HG02571 (cell line): ENCODE results near the gene ARHGAP24.

Source experiments
- ATAC-seq: cut with Tn5 transposase; IDR thresholded peaks from one replicate; pipeline ENCODE4 v1.9.1; 2021; ENCODE audit warnings: mild to moderate bottlenecking, moderate library complexity; ENCODE audit not compliant: unreplicated experiment

ARHGAP24 gene

DNA sequence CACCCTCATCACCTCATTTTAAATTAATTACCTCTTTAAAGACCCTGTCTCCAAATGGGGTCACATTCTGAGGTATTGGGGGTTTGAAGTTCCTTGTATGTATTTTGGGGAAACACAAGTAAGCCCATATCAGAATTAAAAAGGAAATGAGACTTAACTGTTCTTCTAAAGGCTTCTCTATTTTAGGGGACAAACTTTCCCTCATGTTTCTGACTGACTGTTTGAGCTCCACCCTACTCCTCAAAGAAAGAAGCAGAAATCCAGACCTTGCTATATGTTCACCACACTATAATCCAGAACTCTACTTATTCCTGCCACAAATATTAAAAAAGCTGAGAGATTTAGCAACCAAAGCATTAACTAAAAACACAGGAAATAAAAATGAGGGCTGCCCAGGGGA, 258.8 kb downstream of the ARHGAP24 start:
- ATAC-seq, result no peak

DNA sequence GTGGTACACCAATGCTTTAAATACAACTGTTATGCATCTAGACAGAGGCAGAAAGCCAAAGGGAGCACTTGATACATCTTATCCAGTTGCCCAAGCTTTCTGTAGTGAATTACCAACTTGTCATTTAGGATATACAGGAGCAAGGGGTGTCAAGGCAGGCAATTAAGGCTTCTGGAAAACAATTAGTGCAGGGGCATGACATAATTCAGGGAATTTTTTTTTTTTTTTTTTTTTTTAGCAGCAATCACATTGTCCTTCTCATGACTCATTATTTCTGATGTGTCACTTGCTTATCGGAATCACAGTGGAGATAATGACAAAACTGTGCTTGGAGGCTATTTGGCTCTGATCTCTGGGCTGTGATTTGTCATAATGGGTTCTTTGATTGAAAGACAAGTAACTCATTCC, 259.5 kb downstream of the ARHGAP24 start:
- ATAC-seq, result no peak

DNA sequence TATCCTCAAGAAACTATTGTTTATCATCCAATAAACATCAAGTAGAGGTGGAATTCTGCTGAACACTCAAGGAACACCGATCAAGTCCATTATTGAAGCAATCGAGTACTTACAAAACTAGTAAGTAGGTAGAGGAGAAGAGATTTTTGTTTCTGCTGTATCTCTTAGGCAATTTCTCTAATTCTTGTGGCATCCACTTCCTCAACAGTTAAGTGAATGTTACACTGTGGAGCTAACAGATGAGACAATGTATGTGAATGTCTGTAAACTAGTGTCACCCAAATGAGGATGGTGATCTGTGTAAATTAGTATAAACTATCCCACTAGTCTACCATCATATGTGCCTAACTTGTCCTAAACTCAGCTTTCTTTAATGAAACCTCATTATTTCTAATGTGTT, 261.6 kb downstream of the ARHGAP24 start:
- no peak for ATAC-seq

DNA sequence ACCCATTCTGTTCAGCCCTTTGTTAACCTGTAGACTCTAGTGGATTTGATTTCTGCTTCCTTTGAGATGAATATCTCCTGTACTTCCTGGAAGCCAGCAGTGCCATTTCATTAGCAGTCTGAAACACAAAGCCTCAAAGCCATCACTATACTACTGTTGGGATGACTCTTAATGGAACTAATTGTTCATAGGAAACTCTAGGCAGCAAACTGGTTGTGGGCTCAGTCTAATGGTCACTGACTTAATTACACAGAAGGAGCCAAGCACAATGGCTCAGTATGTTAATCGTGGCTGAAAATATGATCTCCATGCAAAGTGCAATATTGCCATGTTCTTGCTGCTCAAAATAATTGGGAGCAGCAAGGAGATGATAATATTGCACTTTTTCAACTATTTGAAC, 262.3 kb downstream of the ARHGAP24 start:
- no peak for ATAC-seq

DNA sequence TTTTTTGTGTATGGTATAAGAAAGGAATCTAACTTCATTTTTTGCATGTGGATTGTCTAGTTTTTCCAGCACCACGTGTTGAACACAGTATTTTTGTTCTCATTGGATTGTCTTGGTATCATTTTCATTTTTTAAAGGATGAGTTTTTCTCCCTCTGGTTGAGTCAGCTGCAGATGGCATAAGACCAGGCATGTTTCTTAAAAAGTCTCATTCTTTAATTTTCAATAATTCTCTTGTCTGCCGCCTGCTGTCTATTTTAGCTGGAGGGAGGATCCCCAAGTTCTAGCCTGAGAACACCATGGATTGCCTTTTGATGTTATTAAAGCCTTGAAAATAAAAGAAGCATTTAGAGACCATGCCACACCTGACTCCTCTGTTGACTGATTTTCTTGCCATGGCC, 263.8 kb downstream of the ARHGAP24 start:
- no peak for ATAC-seq

DNA sequence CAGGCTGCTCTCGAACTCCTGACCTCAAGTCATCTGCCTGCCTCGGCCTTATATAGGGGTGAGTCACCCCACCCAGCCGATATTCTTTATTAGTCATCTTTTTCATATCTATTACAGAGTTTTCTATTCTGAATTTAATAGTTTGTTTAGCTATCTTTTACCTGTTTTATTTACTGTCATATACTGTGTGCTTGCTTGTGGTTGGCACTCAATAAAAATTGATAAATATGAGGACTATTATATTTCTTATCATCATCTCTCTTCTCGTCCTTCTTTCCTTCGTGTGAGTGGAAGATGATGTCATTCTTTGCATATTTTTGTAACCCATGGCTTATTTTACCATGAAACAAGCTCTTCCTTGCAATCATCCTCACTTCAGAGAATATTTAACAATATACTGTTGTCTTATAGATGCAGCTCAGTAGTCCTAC, 265.5 kb downstream of the ARHGAP24 start:
- ATAC-seq, result no peak

DNA sequence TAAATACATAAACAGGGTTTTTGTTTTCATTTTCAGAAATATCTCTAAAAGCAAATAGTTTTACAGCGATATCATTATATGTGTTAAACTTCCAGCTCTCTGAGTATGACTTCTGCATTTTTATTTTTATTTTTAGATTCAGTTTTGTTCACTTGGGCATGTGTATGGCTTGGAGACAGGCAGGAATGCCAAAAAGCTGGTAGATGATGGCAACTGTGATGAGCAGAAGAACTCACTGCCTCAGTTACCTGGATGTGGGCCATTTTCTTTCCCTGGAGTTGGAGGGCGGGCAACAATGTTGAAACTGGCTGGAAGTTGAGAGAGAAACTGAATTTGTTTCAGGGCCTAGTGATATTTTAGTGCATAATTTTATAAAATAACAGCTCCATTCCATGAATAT, 266.4 kb downstream of the ARHGAP24 start:
- no peak for ATAC-seq

DNA sequence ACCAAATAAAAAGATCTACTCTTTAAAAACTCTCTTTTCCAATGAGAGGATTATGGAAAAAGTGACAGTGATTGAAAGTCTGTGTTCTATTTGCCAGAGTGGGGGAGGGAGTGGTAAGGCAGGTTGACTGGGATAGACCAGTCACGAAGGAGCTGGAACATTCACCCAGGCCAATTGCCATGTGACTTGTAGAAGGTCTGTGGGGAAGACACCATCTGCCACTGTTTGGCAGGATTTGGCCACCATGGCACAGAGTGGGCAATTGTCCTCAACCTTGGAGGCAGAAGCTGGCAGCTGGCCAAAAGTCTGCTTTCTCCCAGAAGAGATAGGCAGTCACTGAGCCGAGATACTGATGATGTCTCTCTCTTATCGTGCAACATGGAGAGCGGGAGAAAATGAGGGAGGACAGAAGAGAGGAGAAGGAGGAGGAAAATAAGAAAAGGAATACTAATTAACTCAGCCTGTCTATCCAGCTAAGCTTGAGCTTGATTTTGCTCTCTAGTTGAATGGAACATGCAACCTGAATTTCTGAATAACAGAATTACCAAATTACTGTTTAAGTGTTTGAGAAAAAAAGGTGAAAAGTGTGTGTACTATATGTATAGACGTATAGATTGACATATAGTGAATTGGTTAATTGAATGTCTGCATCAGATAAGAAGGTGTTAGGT, 267.1 kb downstream of the ARHGAP24 start:
- no peak for ATAC-seq

DNA sequence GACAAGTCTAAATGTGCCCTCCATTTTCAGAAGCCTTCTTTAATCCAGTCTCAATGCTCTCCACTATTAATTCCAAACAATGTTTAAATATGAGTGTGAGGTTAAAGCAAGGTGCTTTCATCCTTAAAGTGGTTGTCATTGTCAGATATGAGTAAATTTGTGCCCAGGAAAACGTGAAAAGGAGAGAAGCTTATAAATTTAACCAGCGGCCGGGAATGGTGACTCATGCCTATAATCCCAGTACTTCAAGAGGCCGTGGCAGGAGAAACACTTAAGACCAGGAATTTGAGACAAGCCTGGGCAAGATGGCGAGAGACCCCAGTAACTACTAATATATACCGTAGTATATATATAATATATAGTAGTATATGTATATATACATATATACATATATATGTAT, 270.0 kb downstream of the ARHGAP24 start:
- ATAC-seq, result no peak

DNA sequence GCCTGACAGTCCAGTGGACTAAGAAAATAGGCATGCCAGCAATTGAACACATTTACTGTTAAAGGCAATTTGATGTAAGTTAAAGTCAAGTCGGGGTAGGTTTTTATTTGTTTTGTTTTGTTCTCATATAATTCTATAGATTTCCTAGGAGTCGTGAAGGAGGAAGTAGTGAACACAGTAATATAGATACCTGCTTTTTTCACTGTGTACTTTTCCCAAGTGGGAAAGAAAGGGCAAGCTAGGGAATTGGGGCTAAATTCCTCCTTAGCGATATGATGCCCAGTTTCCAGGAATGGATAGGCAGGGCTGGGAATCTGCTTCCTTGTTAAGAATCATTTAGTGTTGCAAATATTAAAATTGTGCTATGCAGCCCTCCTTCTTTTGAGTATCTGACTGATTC, 271.0 kb downstream of the ARHGAP24 start:
- ATAC-seq, result no peak

DNA sequence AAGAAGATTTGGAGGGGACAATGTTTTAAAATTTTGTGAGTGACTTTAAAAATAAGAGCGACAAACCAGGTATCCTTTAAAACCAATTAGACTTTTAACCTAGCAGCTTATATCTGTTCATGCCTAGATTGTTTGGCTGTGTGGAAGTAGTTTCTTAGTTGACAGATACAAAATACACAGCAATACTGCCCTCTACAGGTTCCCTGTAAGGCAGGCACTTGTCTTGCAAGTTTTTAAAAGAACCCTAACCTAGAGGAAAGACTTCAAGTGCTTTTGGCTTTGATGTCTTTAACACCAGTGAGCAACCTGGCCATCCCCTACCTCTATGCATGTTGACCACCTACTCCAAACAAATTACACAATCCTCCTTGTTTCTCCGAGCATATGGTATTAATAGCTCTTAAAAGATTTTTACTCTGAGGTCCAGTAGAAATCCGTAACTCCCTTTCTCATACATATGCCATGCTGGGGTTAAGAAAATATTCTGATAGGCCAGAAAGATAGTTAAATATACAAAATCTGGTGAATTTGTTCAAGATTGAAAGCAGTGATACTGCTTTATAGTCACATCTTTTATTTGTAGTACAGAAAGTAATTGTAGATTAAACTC, 273.0 kb downstream of the ARHGAP24 start:
- ATAC-seq, result peak; percentile 61

DNA sequence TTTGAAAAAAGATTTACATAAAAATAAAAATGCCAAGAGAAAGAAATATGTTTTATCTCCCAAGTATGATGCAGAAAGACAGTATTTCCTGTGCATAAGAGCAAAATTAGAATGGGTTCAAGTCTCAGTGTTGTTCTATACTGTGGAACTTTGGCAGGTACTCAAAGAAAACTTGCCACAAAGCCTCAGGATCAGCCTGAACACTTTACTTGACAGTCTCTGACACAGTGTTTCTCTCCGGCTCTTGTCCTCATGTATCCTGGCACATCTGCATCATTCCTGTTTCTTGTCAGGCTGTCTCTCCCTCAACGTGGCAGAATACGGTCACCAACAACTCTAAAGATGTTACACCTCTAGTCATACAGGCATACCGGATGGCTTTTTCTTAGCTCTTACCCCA, 273.7 kb downstream of the ARHGAP24 start:
- ATAC-seq, result no peak

DNA sequence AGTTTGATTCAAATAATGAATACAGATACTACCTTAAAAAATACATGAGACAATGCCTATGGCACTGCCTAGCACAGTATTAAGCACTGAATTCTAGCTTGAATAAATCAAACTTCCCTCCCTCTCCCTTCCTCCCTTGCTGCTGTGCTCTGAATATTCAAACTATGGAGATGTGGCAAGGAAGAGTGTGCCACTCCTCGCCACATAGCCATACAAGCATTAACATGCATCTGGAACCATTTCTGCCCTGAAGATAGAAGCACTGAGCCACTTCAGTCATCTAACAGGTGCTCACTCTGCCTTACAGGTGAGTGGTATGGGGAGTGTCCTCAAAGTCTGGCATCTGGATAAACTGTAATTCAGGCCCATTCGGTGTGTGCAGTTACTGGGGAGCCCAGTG, 276.9 kb downstream of the ARHGAP24 start:
- ATAC-seq, result no peak

DNA sequence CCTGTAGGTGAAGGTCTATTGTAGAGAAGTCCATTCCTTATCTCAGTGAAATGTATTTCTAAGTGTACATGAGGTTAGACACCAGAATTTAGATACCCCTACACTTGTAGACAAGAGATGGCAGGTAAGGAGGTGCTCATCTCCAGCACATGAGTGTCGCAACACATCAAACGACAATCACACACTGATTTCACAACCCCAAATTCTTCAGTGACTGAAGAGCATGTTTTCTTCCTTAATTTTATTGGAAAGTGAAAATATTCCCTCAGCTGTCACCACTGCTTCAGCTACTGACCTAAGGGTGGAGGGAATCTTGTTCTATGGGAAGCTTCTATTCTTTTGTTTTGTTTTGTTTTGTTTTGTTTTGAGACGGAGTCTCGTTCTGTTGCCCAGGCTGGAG, 280.3 kb downstream of the ARHGAP24 start:
- no peak for ATAC-seq

DNA sequence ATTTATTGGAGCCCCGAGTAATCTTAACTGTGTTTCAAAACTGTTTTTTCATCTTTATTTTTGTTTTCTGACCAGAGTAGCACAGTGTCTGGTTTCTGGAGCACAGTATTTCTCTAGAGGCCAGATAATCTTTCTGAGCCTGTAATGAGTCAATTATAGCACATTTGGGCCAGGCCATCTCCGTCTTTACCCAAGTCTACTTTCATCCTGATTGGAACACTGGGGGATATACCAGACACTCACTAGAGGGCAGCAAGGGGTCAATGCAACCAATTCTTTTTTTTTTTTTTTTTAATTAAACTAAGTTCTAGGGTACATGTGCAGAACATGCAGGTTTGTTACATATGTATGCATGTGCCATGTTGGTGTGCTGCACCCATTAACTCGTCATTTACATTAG, 282.0 kb downstream of the ARHGAP24 start:
- no peak for ATAC-seq

DNA sequence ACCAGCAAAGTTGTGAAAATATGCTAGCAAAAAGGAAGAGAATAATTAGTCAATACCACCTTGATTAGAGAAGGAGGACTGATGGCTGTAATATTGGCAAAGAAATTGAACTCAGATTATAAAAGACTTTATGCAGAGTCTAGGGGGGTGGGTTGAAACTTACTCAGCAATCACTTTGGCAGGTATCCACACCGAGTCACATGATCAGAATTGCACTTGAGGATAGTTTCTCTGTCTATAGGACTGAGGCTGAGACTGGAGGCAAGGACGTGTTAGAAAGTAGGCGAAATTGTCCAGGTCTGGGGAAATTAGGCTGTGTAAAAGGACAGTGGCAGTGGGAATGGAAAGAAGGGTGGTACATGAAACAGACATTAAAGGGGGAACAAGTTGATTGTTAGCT, 284.4 kb downstream of the ARHGAP24 start:
- no peak for ATAC-seq

DNA sequence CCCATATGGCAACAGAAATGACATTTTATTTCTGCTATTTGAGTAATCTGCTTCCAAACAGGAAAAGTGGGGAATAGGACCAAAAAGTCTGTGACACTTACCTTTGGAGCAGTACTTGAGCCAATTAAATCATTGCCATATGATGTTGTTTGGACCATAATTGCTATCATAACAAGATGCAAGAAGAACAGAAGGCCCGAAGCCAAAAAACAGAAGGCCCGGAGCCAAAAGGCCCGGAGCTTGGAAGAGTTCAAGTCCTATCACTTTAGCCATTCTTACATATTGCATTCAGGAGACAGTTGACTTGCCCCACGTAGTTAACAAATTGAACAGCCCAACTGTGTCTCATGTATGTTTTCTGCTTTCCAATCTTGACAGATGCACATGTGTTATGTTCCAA, 285.6 kb downstream of the ARHGAP24 start:
- no peak for ATAC-seq

DNA sequence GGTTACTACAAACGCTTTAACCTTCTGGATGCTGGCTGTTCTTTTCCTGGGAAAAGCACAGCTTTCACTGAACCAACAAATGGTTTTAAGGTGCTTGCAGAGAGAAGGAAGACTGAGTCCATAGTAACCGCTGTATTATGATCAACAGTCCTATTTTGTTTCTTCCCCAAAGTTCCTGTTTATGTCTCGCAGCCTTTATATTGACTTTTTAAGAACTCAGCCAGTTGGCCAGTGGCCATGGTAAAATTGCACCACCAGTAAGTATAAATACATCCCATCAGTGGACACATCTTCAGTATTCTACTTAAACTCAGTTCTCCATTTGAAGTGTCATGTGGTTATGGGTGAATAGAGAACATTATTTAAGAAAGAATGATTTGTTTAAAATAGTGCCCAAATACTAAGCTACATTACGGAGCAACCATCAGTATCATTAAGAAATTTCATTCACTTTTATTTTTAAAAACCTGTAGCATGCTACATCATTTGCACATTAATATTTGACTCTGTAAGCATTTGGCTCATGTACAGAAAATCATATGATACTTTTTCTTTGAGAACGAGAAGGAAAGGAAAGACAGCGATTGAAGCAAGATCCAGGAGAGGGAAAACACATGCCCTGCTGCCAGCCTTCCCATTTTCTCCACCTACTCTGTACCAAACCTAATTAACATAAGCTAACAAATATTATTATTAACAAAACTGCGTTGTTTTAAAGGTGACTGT, 287.0 kb downstream of the ARHGAP24 start:
- ATAC-seq, result no peak

DNA sequence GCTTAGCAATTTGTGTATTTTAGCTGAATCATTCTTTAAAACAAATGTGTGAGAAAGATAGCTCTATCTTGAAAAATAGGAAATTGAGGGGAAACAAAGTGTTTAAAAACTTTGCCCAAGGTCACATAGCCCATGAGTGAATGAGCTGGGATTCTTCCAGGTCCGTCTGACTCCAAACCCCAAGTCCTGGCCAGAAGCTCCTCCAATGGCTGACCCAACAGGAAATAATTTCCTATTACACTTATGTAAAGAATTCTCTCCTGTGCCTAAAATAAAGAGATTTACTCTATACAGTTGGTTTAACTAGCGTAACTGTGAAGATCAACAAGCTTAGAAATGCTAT, 287.6 kb downstream of the ARHGAP24 start:
- ATAC-seq, result no peak

DNA sequence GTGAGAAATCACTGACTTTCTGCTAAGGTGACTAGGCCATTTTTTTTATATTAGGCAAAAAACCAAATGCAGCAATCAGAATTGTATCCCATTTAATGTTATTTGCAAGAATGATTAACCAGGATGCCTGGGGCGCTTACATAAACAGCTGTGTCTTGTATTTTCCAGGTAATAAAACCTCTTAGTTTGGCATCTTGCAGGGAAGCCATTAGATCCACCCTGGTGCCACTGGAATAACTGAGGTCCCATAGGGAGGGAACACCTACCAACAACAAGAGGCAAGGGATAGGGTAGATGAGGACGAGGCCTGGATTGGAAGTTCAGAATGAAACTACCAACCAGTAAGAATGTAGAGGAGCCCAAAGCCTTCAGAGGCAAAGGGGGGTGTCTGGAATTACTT, 288.3 kb downstream of the ARHGAP24 start:
- no peak for ATAC-seq

DNA sequence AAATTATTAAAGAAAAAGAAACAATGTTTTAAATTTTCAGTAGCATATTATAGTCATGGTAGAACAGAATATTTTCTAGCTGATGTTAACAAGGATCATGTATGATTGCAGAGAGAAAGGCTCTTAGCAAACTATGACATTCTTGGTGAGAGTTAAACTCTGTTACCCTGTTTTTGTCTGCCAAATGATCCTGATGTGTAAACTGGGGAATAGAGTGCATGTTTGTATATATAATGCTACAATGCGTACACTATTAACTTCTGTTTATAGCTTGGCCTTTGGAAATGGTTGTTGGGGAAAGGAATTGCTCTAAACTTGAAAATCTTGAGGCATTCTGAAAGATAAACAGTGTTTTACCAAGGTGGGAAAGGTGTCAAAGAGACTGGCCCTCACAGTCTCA, 292.7 kb downstream of the ARHGAP24 start:
- ATAC-seq, result no peak

DNA sequence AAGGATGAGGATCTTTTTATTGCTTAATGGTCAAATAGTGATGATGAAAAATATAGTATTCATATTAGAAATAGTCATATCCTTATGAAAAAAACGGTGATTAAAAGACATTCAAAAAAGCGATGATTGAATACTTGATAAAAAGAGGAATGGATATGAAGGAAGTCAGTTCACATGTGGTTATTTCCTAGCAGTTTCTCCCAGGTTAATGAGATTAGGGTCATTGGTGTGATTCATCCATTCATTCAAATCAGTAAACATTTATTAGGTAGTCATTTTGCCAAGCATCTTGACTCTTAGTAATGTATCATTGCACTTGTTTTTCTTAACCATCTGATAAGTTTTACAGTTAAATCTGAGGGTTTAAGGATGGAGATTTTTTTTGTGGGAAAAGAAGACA, 294.1 kb downstream of the ARHGAP24 start:
- ATAC-seq, result no peak
